ENCODE results near the gene PLEKHA8.

Gene PLEKHA8

DNA sequence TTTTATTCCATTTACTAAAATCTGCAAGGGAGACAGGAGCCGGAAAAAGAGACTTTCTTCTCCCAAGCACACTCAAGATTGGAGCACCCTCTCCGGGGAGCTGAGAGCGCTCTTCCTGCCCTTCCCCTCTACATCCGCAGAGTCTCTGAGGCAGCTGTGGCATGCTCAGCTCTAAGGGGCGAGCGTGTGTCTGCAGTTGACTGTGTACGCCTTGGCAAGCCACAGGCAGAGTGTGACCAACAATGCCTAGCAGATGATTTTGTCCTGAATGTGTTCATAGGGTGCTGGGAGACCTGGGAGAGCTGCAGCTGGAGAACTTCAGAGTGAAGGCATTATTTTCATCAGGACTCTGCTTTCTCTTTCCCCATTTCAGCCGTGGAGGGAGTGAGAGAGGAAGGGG lies 127.3 kb downstream of the PLEKHA8 start:
- Histone ChIP-seq H3K9ac (ENCODE audit: low read length) (no peak overlapping the region), H3K23ac (ENCODE audit: low read length) (no peak overlapping the region), H4K91ac (ENCODE audit: low read depth, low read length) (no peak overlapping the region), H3K27ac (ENCODE audit: low read depth, low read length) (no peak overlapping the region), H3K9me3 (ENCODE audit: insufficient read depth, low read depth, low read length) (no peaks in the 10 kb centered on the region), H3K4ac (ENCODE audit: low read depth, low read length) (no peak overlapping the region), H3K18ac (ENCODE audit: low read length) (no peak overlapping the region), H4K12ac (ENCODE audit: low read depth, low read length) (no peak overlapping the region), H2BK5ac (ENCODE audit: low read depth, low read length, poor library complexity) (no peak overlapping the region), H4K8ac (ENCODE audit: low read depth, low read length) (no peak overlapping the region), H3K4me1 (ENCODE audit: control insufficient read depth in 1 of 2, insufficient read depth in 2 of 2, low read length in 2 of 2) (no peaks in the 10 kb centered on the region), H2AK5ac (ENCODE audit: low read length) (no peak overlapping the region), H2AFZ (ENCODE audit: insufficient read depth, low read length, poor library complexity) (no peak overlapping the region), H3K4me3 (ENCODE audit: low read depth, low read length) (no peak overlapping the region), H2BK120ac (ENCODE audit: insufficient read depth, low read length, poor library complexity) (no peak overlapping the region), H3K27me3 (ENCODE audit: insufficient read depth, low read length) (no peaks in the 10 kb centered on the region), H2BK12ac (ENCODE audit: low read length) (no peak overlapping the region), H3K79me2 (ENCODE audit: control insufficient read depth, insufficient read depth, low read length, poor library complexity) (no peaks in the 10 kb centered on the region), H3K79me1 (ENCODE audit: low read length) (no peaks in the 10 kb centered on the region), H3K14ac (ENCODE audit: low read length) (no peak overlapping the region), H3K36me3 (ENCODE audit: control insufficient read depth in 1 of 2, insufficient read depth in 2 of 2, low read length in 2 of 2) (no peaks in the 10 kb centered on the region), H3K4me2 (ENCODE audit: low read length) (no peak overlapping the region)
- no peak for DNase-seq
- WGBS (ENCODE audit: extremely low coverage, insufficient coverage, insufficient read length): no CpG with 5 or more reads among the region's 8 CpGs

DNA sequence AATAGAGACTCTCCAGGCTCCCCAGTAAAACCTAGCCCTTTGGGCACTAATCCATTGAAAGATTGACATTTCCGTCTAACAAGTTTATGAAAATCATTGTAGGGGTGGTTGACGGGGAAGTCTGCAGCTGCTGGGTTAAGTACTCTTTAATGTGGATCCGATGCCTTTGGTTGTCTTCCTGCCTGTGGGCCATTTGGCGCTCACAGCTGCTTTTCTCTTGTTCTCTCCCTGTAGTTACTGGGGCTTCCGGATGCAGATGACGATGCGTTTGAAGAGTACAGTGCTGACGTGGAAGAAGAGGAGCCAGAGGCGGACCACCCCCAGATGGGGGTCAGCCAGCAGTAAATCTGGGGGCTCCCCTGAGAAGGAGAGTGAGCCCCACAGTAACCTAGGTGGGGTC lies 129.0 kb downstream of the PLEKHA8 start:
- Histone ChIP-seq H2BK12ac (ENCODE audit: low read length) (no peak overlapping the region), H3K18ac (ENCODE audit: low read length) (no peak overlapping the region), H3K79me2 (ENCODE audit: control insufficient read depth, insufficient read depth, low read length, poor library complexity) (no peaks in the 10 kb centered on the region), H3K4me2 (ENCODE audit: low read length) (no peak overlapping the region), H3K36me3 (ENCODE audit: control insufficient read depth in 1 of 2, insufficient read depth in 2 of 2, low read length in 2 of 2) (no peaks in the 10 kb centered on the region), H3K4me3 (ENCODE audit: low read depth, low read length) (no peak overlapping the region), H2AK5ac (ENCODE audit: low read length) (no peak overlapping the region), H3K9ac (ENCODE audit: low read length) (no peak overlapping the region), H4K8ac (ENCODE audit: low read depth, low read length) (no peak overlapping the region), H3K4ac (ENCODE audit: low read depth, low read length) (no peak overlapping the region), H3K9me3 (ENCODE audit: insufficient read depth, low read depth, low read length) (no peaks in the 10 kb centered on the region), H3K14ac (ENCODE audit: low read length) (no peak overlapping the region), H2BK5ac (ENCODE audit: low read depth, low read length, poor library complexity) (no peak overlapping the region), H3K27me3 (ENCODE audit: insufficient read depth, low read length) (no peaks in the 10 kb centered on the region), H2AFZ (ENCODE audit: insufficient read depth, low read length, poor library complexity) (no peak overlapping the region), H3K79me1 (ENCODE audit: low read length) (no peaks in the 10 kb centered on the region), H3K23ac (ENCODE audit: low read length) (no peak overlapping the region), H3K27ac (ENCODE audit: low read depth, low read length) (no peak overlapping the region), H4K91ac (ENCODE audit: low read depth, low read length) (no peak overlapping the region), H4K12ac (ENCODE audit: low read depth, low read length) (no peak overlapping the region), H3K4me1 (ENCODE audit: control insufficient read depth in 1 of 2, insufficient read depth in 2 of 2, low read length in 2 of 2) (no peaks in the 10 kb centered on the region), H2BK120ac (ENCODE audit: insufficient read depth, low read length, poor library complexity) (no peak overlapping the region)
- WGBS (ENCODE audit: extremely low coverage, insufficient coverage, insufficient read length): no CpG with 5 or more reads among the region's 9 CpGs
- no peak for DNase-seq

DNA sequence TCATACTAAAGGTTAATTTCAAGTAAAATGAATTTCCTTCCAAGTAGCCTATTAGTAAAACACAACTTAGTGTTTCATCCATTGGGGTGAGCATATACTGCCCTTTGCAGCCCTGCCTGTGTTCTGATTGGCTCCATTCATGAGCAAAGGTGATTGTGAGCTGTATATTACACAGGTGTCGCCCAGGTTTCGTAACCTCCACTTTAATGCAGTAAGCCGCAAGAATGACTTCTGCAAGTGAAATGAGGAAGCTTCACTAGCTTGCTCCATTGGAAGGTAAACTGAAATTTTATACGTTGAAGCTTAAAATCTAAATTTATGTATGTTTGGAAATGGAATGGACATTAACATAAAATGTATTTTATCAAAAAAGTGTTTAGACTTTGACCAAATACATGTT lies 131.0 kb downstream of the PLEKHA8 start:
- DNase-seq: peak in 1 of 2 donors; percentile 43
- no CpG with 5 or more reads among the region's 4 CpGs for WGBS (ENCODE audit: extremely low coverage, insufficient coverage, insufficient read length)
- H3K4me3 ChIP-seq (ENCODE audit: low read depth, low read length): no peak overlapping the region

DNA sequence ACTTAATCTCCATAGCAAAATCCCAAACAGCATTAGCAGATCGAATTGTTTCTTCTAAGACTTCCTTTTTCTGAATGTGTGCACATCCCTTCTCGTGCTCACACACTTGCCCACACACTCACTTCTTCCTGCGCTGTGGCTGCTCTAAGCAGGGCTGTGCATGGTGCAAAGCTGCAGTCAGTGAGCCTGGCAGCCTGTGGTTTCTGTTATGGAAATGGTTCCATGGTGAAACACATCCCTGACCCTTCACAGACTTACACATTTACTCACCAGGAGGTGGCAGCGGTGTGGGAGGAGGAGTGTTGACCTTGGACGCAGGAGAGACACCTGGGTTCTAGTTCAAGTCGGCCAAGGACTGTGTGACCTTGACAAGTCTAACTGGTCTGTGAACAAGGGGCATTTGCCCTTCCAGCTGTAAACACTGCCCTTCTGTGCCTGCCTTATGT lies 131.5 kb downstream of the PLEKHA8 start:
- Histone ChIP-seq H4K12ac (ENCODE audit: low read depth, low read length) (no peak overlapping the region), H3K4me2 (ENCODE audit: low read length) (no peak overlapping the region), H3K18ac (ENCODE audit: low read length) (no peak overlapping the region), H2AK5ac (ENCODE audit: low read length) (no peak overlapping the region), H2BK5ac (ENCODE audit: low read depth, low read length, poor library complexity) (no peak overlapping the region), H3K23ac (ENCODE audit: low read length) (no peak overlapping the region), H3K14ac (ENCODE audit: low read length) (no peak overlapping the region), H3K27ac (ENCODE audit: low read depth, low read length) (no peak overlapping the region), H4K91ac (ENCODE audit: low read depth, low read length) (no peak overlapping the region), H3K4ac (ENCODE audit: low read depth, low read length) (no peak overlapping the region), H3K9me3 (ENCODE audit: insufficient read depth, low read depth, low read length) (no peaks in the 10 kb centered on the region), H3K4me1 (ENCODE audit: control insufficient read depth in 1 of 2, insufficient read depth in 2 of 2, low read length in 2 of 2) (peaks cover 2 to 3% of the 10 kb centered on the region in 2 experiments), H2AFZ (ENCODE audit: insufficient read depth, low read length, poor library complexity) (no peak overlapping the region), H2BK12ac (ENCODE audit: low read length) (no peak overlapping the region), H3K27me3 (ENCODE audit: insufficient read depth, low read length) (no peaks in the 10 kb centered on the region), H3K9ac (ENCODE audit: low read length) (no peak overlapping the region), H4K8ac (ENCODE audit: low read depth, low read length) (no peak overlapping the region), H3K4me3 (ENCODE audit: low read depth, low read length) (no peak overlapping the region), H2BK120ac (ENCODE audit: insufficient read depth, low read length, poor library complexity) (no peak overlapping the region), H3K36me3 (ENCODE audit: control insufficient read depth in 1 of 2, insufficient read depth in 2 of 2, low read length in 2 of 2) (no peaks in the 10 kb centered on the region), H3K79me2 (ENCODE audit: control insufficient read depth, insufficient read depth, low read length, poor library complexity) (no peaks in the 10 kb centered on the region), H3K79me1 (ENCODE audit: low read length) (no peaks in the 10 kb centered on the region)
- peak in 1 of 2 donors; percentile 38 for DNase-seq
- WGBS (ENCODE audit: extremely low coverage, insufficient coverage, insufficient read length): no CpG with 5 or more reads among the region's 6 CpGs

More for the DNA sequence above, 131.0 kb downstream of the PLEKHA8 start:
- Histone ChIP-seq H4K91ac (ENCODE audit: low read depth, low read length) (no peak overlapping the region), H3K9ac (ENCODE audit: low read length) (no peak overlapping the region), H3K4me2 (ENCODE audit: low read length) (no peak overlapping the region), H3K27me3 (ENCODE audit: insufficient read depth, low read length) (no peaks in the 10 kb centered on the region), H4K8ac (ENCODE audit: low read depth, low read length) (no peak overlapping the region), H3K79me2 (ENCODE audit: control insufficient read depth, insufficient read depth, low read length, poor library complexity) (no peaks in the 10 kb centered on the region), H2AFZ (ENCODE audit: insufficient read depth, low read length, poor library complexity) (no peak overlapping the region), H3K9me3 (ENCODE audit: insufficient read depth, low read depth, low read length) (no peaks in the 10 kb centered on the region), H3K36me3 (ENCODE audit: control insufficient read depth in 1 of 2, insufficient read depth in 2 of 2, low read length in 2 of 2) (no peaks in the 10 kb centered on the region), H3K4me1 (ENCODE audit: control insufficient read depth in 1 of 2, insufficient read depth in 2 of 2, low read length in 2 of 2) (peaks cover 2 to 3% of the 10 kb centered on the region in 2 experiments), H3K27ac (ENCODE audit: low read depth, low read length) (no peak overlapping the region), H3K4ac (ENCODE audit: low read depth, low read length) (no peak overlapping the region), H2BK12ac (ENCODE audit: low read length) (no peak overlapping the region), H4K12ac (ENCODE audit: low read depth, low read length) (no peak overlapping the region), H3K18ac (ENCODE audit: low read length) (no peak overlapping the region), H2AK5ac (ENCODE audit: low read length) (no peak overlapping the region), H3K23ac (ENCODE audit: low read length) (no peak overlapping the region), H3K14ac (ENCODE audit: low read length) (no peak overlapping the region), H2BK5ac (ENCODE audit: low read depth, low read length, poor library complexity) (no peak overlapping the region), H2BK120ac (ENCODE audit: insufficient read depth, low read length, poor library complexity) (no peak overlapping the region), H3K79me1 (ENCODE audit: low read length) (no peaks in the 10 kb centered on the region)
